Natural killer cell (primary cell): ENCODE measurements around the gene GIPC2. TPM values are rescaled to one million over a fixed set of nuclear protein-coding genes. Genes with fewer than 3 reads are reported as not detected.

ENCODE experiments used
- ATAC-seq, 3 donors: fragments of 150-1000 bp in 2 of 3; fragments of 200-7000 bp in 1 of 3; cut with Tn5 transposase; 1 replicate in 1 of 3; 2 replicates in 2 of 3; pipeline ENCODE4 v1.10.0; 2021; ENCODE audit warnings: mild to moderate bottlenecking in 2 of 3, moderate library complexity in 2 of 3
- DNase-seq, 2 donors: peaks; one replicate each; pipeline versions ENCODE4 v3.0.0 to v3.0.0-alpha.2; 2013 to 2021; ENCODE audit warnings: mixed read lengths in 1 of 2
- H3K27ac ChIP-seq: one replicate; pipeline ENCODE4 v1.5.1; 2013; ENCODE audit warnings: mild to moderate bottlenecking, low read length
- H3K27me3 ChIP-seq: one replicate; pipeline ENCODE4 v1.6.1; 2013; ENCODE audit warnings: low read length; ENCODE audit not compliant: control insufficient read depth, insufficient read depth
- H3K36me3 ChIP-seq: one replicate; pipeline ENCODE4 v1.6.1; 2013; ENCODE audit warnings: low read length; ENCODE audit not compliant: control insufficient read depth, insufficient read depth
- H3K4me1 ChIP-seq: one replicate; pipeline ENCODE4 v1.6.1; 2013; ENCODE audit warnings: low read length; ENCODE audit not compliant: control insufficient read depth, insufficient read depth
- H3K4me3 ChIP-seq: one replicate; pipeline ENCODE4 v1.5.1; 2013; ENCODE audit warnings: low read length
- H3K9me3 ChIP-seq: one replicate; pipeline ENCODE4 v1.6.1; 2013; ENCODE audit warnings: low read length; ENCODE audit not compliant: control insufficient read depth, insufficient read depth
- H3K27ac Mint-ChIP-seq, 2 donors: one replicate each; pipeline ENCODE4 v1.8.0; 2022; ENCODE audit warnings: mild to moderate bottlenecking in 2 of 2, mixed read lengths in 2 of 2, moderate library complexity in 1 of 2
- H3K27me3 Mint-ChIP-seq, 2 donors: one replicate each; pipeline ENCODE4 v1.8.0; 2022; ENCODE audit warnings: low read depth in 2 of 2, mixed read lengths in 2 of 2
- H3K36me3 Mint-ChIP-seq: one replicate; pipeline ENCODE4 v1.8.0; 2022; ENCODE audit warnings: mixed read lengths
- H3K4me1 Mint-ChIP-seq, 2 donors: one replicate each; pipeline ENCODE4 v1.8.0; 2022; ENCODE audit warnings: mixed read lengths in 2 of 2
- H3K4me3 Mint-ChIP-seq: one replicate; pipeline ENCODE4 v1.8.0; 2022; ENCODE audit warnings: mild to moderate bottlenecking, moderate library complexity, mixed read lengths
- H3K9me3 Mint-ChIP-seq, 2 donors: one replicate each; pipeline ENCODE4 v1.8.0; 2022; ENCODE audit warnings: mixed read lengths in 2 of 2
- CTCF ChIP-seq: fragments of 200-600 bp; IDR thresholded peaks from one replicate; pipeline ENCODE4 v1.8.0; 2022; ENCODE audit warnings: antibody characterized with exemption
- WGBS: methylation state at CpG from one replicate; pipeline ENCODE4 v1.1.7; 2013; ENCODE audit warnings: missing lambda C conversion rate; ENCODE audit not compliant: insufficient coverage; 5-methylcytosine and 5-hydroxymethylcytosine counted together
- intact Hi-C: fragments of 100-400 bp; cut with micrococcal nuclease; formaldehyde crosslinking; loops from one replicate; pipeline ENCODE4 v1.14.2; 2022
- total RNA-seq, 4 donors: library from RNA; stranded (reverse); fragments of 120-200 nt in 1 of 4; gene quantifications; one replicate each; pipeline versions ENCODE4 v1.2.3 to v1.2.4, GENCODE V29; 2013 to 2022

GIPC2 gene
- total RNA-seq, 3 donors from 2014 or later (not counting 1 experiment from before 2014, with no cell fraction given) = not detected

DNA sequence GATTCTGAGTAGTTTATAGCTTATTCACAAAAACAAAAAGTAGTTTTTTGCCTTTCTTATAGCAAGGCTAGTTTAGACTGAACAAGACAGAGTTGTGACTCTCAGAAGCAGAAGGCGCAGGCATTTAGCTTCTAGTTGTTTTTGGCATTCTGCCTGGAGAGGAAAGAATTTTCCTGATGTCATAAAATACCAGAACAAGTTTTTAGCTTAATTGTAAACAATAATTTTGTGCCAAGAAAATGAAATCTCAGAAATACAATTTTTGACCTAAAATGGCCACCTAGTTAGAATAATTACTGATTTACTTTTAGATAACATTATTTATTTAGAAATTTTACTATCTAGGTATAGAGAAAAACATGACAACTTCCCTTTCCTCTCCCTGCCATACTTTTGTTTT is 40.0 kb upstream of the GIPC2 start:
- Mint-ChIP-seq H3K4me1 (peaks cover 23 to 33% of the 10 kb centered on the region in 2 donors), H3K4me3 (peak overlapping the region; percentile 97), H3K9me3 (no peaks in the 10 kb centered on the region), H3K27me3 (no peaks in the 10 kb centered on the region), H3K27ac (peak overlapping the region; percentile 92 to 100), H3K36me3 (no peaks in the 10 kb centered on the region)
- no peaks in the 10 kb centered on the region for H3K9me3 ChIP-seq
- WGBS = 25% methylated on average over 1 of the region's 1 CpG
- no peaks in the 10 kb centered on the region for H3K36me3 ChIP-seq
- ATAC-seq (no peak), DNase-seq (peak in 1 of 2 donors; percentile 45)
- TF ChIP-seq CTCF = no peak
- no peak overlapping the region for H3K27ac ChIP-seq
- H3K4me1 ChIP-seq = no peaks in the 10 kb centered on the region
- H3K4me3 ChIP-seq = peak overlapping the region; percentile 93
- H3K27me3 ChIP-seq = no peaks in the 10 kb centered on the region
- intact Hi-C loops = no loop called here

DNA sequence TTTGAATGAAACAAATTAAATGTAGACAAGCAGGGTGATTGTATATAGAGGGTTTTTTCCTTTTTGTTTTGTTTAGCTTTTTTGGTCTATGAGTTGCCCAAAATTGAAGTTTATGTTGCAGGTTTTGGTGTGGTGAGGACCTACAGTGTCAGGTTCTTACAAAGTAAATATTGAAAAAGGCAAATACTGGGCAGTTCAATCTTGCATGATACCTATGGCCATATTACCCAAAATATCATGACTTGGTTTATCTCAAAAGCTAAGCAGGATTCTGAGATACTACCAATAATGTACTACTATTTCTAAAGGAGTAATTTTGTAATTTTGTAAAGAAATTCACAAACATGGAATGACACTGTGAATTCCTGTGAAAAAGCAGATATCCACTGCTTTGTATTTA is 39.2 kb upstream of the GIPC2 start:
- Histone ChIP-seq H3K9me3 (no peaks in the 10 kb centered on the region), H3K36me3 (no peaks in the 10 kb centered on the region), H3K27ac (no peak overlapping the region), H3K4me3 (no peak overlapping the region), H3K4me1 (no peaks in the 10 kb centered on the region), H3K27me3 (no peaks in the 10 kb centered on the region)
- Mint-ChIP-seq H3K9me3 (no peaks in the 10 kb centered on the region), H3K27ac (no peak overlapping the region), H3K4me3 (peak overlapping the region; percentile 97), H3K27me3 (no peaks in the 10 kb centered on the region), H3K4me1 (peaks cover 23 to 33% of the 10 kb centered on the region in 2 donors), H3K36me3 (no peaks in the 10 kb centered on the region)
- DNase-seq (no peak), ATAC-seq (no peak)
- intact Hi-C loops = no loop called here
- no peak for TF ChIP-seq CTCF

DNA sequence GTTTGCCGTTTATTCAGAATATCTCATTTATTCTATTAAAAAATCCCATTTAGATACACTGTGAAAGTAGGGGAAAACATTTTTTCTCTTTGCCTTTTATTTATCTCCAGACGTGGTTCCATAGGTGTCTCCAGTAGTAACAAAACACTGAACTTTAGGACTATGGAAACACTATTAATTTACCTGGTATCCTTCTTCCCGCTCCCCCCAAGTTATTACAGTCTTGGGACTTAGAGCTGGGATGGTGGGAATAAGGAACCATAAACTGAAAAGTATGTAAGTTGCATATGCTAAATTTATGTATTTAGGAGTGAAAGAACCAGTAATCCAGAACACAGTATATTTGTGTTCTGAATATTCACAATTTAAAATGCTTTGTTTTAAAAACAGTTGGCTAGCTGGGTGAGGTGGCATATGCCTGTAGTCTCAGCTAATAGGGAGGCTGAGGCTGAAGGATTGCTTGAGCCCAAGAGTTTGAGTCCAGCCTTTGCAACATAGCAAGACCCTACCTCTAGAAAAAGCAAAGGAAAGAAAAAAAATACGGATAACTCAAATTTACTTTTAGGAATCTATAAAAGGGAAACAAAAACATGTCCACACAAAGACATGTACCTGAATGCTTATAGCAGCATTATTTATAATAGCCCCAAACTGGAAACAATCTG is 38.0 kb upstream of the GIPC2 start:
- TF ChIP-seq CTCF = no peak
- no CpG with 5 or more reads among the region's 4 CpGs for WGBS

DNA sequence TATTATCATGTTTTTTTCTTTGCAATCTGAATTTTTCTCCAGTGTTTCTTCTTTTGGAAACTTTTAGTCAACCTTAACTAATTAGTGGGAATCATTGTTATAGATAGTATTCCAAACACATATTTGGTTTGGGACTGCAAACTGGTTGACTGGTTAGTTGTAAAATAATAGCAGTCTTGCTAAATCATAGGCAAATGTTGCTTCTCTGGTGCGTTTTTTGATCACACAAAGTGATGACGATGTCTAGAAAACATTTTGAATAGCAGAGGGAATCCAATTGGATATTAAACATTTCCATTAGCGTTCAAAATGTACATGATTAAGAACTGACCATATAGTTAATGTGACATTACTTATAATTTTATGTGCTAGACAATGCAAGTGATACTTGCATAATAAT is 36.5 kb upstream of the GIPC2 start:
- H3K9me3 Mint-ChIP-seq = no peaks in the 10 kb centered on the region
- Histone ChIP-seq H3K9me3 (no peaks in the 10 kb centered on the region), H3K4me3 (no peak overlapping the region), H3K27me3 (no peaks in the 10 kb centered on the region), H3K4me1 (no peaks in the 10 kb centered on the region), H3K36me3 (peaks cover under 1% of the 10 kb centered on the region), H3K27ac (no peak overlapping the region)
- H3K4me3 Mint-ChIP-seq = no peak overlapping the region
- H3K27ac Mint-ChIP-seq = no peak overlapping the region
- H3K27me3 Mint-ChIP-seq = no peaks in the 10 kb centered on the region
- TF ChIP-seq CTCF = no peak
- DNase-seq (no peak), ATAC-seq (no peak)
- intact Hi-C loops = no loop called here
- no peaks in the 10 kb centered on the region for H3K36me3 Mint-ChIP-seq
- WGBS = 97% methylated on average over 2 of the region's 3 CpGs
- H3K4me1 Mint-ChIP-seq = peaks cover 23 to 32% of the 10 kb centered on the region in 2 donors

More for the DNA sequence above, 38.0 kb upstream of the GIPC2 start:
- H3K27me3 Mint-ChIP-seq = no peaks in the 10 kb centered on the region
- ATAC-seq = no peak
- no peak overlapping the region for H3K4me3 ChIP-seq
- no peak overlapping the region for H3K27ac Mint-ChIP-seq
- intact Hi-C loops = no loop called here
- peaks cover 23 to 33% of the 10 kb centered on the region in 2 donors for H3K4me1 Mint-ChIP-seq
- H3K36me3 Mint-ChIP-seq = no peaks in the 10 kb centered on the region
- no peaks in the 10 kb centered on the region for H3K4me1 ChIP-seq
- DNase-seq = no peak
- no peaks in the 10 kb centered on the region for H3K9me3 Mint-ChIP-seq
- no peak overlapping the region for H3K27ac ChIP-seq
- no peaks in the 10 kb centered on the region for H3K9me3 ChIP-seq
- H3K36me3 ChIP-seq = no peaks in the 10 kb centered on the region
- no peaks in the 10 kb centered on the region for H3K27me3 ChIP-seq
- no peak overlapping the region for H3K4me3 Mint-ChIP-seq
